ENCODE data around the gene PLEKHG4.

The PLEKHG4 gene

DNA sequence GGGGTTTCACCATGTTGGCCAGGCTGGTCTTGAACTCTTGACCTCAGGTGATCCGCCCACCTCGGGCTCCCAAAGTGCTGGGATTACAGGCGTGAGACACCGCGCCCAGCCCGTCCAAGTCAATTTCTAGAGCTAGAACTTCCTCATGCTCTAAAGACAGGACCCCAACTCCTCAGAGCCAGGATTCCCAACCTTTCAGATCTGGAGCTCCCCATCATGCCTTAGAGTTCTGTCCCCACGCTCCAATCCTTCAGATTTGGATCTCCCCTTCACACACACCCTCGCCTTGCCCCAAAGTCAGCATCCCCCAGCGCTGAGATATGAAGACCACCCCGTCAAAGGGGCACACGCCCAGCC lies 46.8 kb downstream of the PLEKHG4 start:
- Histone ChIP-seq H3K23ac (ENCODE audit: low read length) (peak overlapping the region; percentile 78), H2BK5ac (ENCODE audit: low read depth, low read length, poor library complexity) (no peak overlapping the region), H4K12ac (ENCODE audit: low read depth, low read length) (no peak overlapping the region), H3K4me1 (ENCODE audit: control insufficient read depth in 1 of 2, insufficient read depth in 2 of 2, low read length in 2 of 2) (peaks cover 3 to 6% of the 10 kb centered on the region in 2 experiments), H3K79me1 (ENCODE audit: low read length) (no peaks in the 10 kb centered on the region), H2BK12ac (ENCODE audit: low read length) (no peak overlapping the region), H2BK120ac (ENCODE audit: insufficient read depth, low read length, poor library complexity) (no peak overlapping the region), H3K14ac (ENCODE audit: low read length) (no peak overlapping the region), H3K27ac (ENCODE audit: low read depth, low read length) (no peak overlapping the region), H3K4ac (ENCODE audit: low read depth, low read length) (no peak overlapping the region), H3K18ac (ENCODE audit: low read length) (no peak overlapping the region), H3K9ac (ENCODE audit: low read length) (peak overlapping the region; percentile 2), H3K27me3 (ENCODE audit: insufficient read depth, low read length) (no peaks in the 10 kb centered on the region), H3K36me3 (ENCODE audit: control insufficient read depth in 1 of 2, insufficient read depth in 2 of 2, low read length in 2 of 2) (no peaks in the 10 kb centered on the region), H3K4me2 (ENCODE audit: low read length) (peak overlapping the region; percentile 59), H4K8ac (ENCODE audit: low read depth, low read length) (no peak overlapping the region), H3K79me2 (ENCODE audit: control insufficient read depth, insufficient read depth, low read length, poor library complexity) (no peaks in the 10 kb centered on the region), H2AK5ac (ENCODE audit: low read length) (no peak overlapping the region), H4K91ac (ENCODE audit: low read depth, low read length) (no peak overlapping the region), H2AFZ (ENCODE audit: insufficient read depth, low read length, poor library complexity) (no peak overlapping the region), H3K9me3 (ENCODE audit: insufficient read depth, low read depth, low read length) (peaks cover 4% of the 10 kb centered on the region), H3K4me3 (ENCODE audit: low read depth, low read length) (no peak overlapping the region)
- DNase-seq: no peak
- WGBS (ENCODE audit: extremely low coverage, insufficient coverage, insufficient read length): no CpG with 5 or more reads among the region's 11 CpGs

DNA sequence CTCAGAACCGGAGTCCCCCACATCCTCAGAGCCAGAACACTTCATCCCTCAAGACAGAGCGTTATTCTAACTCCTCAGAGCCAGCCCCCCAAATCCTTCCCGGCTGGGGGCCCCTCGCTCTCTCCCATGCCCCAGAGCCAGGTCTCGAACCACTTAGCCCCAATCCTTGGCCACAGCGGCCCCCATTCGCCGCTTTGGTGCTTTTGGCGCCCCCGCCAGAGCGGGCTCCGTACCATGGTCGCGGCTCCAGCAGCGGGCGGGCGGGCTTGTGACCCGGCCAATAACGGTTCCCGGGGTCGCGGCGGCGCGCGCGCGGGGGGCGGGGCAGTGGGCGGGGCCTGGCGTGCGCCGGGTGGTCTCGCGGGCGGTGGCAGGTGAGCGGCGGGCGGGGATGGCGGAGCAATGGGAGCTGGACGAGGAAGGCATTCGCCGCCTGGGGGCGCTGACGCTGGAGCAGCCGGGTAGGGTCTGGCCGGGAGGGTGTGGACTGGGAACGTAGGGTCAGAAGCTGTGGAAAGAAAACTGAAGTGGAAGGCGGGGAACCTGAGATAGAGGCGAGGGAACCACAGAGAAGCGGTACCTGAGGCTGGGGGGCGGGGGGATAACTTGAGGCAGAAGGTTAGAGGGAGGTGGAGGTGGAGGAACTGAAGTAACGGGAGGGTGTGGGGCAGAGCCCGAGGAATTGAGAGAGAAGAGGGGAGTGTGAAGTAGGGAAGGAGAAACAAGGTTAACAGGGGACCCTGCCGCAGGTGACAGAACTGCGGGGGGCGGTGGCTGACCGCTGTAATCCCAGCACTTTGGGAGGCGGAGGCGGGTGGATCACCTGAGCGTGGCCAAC lies 47.4 kb downstream of the PLEKHG4 start, which contains the start of the genes KCTD19 and LRRC36:
KCTD19 (minus strand) TSS at position 270 of the 838 bp plus-strand sequence; CDS start at position 236, 34 bp downstream.
LRRC36 (plus strand) TSS at position 344 of the 838 bp plus-strand sequence; CDS start at position 392, 48 bp downstream.
- Histone ChIP-seq H3K4me2 (ENCODE audit: low read length) (peak within 1 kb of the TSS; percentile 59), H2BK120ac (ENCODE audit: insufficient read depth, low read length, poor library complexity) (no peak within 1 kb of the TSS), H2AK5ac (ENCODE audit: low read length) (no peak within 1 kb of the TSS), H3K27me3 (ENCODE audit: insufficient read depth, low read length) (no peaks in the 10 kb centered on the region), H4K8ac (ENCODE audit: low read depth, low read length) (no peak within 1 kb of the TSS), H2AFZ (ENCODE audit: insufficient read depth, low read length, poor library complexity) (peak within 1 kb of the TSS; percentile 10), H3K4ac (ENCODE audit: low read depth, low read length) (no peak within 1 kb of the TSS), H3K27ac (ENCODE audit: low read depth, low read length) (no peak within 1 kb of the TSS), H3K79me1 (ENCODE audit: low read length) (no peaks in the 10 kb centered on the region), H4K91ac (ENCODE audit: low read depth, low read length) (no peak within 1 kb of the TSS), H4K12ac (ENCODE audit: low read depth, low read length) (no peak within 1 kb of the TSS), H3K4me1 (ENCODE audit: control insufficient read depth in 1 of 2, insufficient read depth in 2 of 2, low read length in 2 of 2) (peaks cover 3 to 6% of the 10 kb centered on the region in 2 experiments), H3K9ac (ENCODE audit: low read length) (peak within 1 kb of the TSS; percentile 12), H3K4me3 (ENCODE audit: low read depth, low read length) (peak within 1 kb of the TSS; percentile 49), H2BK12ac (ENCODE audit: low read length) (no peak within 1 kb of the TSS), H3K9me3 (ENCODE audit: insufficient read depth, low read depth, low read length) (peaks cover 4% of the 10 kb centered on the region), H3K14ac (ENCODE audit: low read length) (no peak within 1 kb of the TSS), H3K18ac (ENCODE audit: low read length) (no peak within 1 kb of the TSS), H3K79me2 (ENCODE audit: control insufficient read depth, insufficient read depth, low read length, poor library complexity) (no peaks in the 10 kb centered on the region), H3K36me3 (ENCODE audit: control insufficient read depth in 1 of 2, insufficient read depth in 2 of 2, low read length in 2 of 2) (no peaks in the 10 kb centered on the region), H2BK5ac (ENCODE audit: low read depth, low read length, poor library complexity) (no peak within 1 kb of the TSS), H3K23ac (ENCODE audit: low read length) (peak within 1 kb of the TSS; percentile 78)
- peak; percentile 38 to 66 for DNase-seq
- WGBS (ENCODE audit: extremely low coverage, insufficient coverage, insufficient read length): no CpG with 5 or more reads among the region's 61 CpGs

DNA sequence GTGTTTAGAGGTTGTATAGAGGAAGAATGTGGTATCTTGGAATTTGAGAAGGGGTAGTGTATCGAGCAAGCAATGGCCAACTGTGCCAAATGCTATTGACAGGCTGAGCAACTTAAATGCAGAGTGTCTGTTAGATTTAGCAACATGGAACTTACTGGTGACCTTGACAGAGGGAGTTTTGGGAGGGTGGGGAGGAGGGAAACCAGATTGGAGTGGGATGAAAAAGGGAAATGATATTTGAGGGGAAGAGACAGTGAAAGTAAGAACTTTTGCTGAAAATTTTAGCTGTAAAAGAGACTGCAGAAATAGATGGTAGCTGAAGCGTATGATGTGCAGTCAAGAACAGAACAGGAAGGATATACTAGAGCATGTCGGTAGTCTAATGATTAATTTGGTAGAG lies 48.4 kb downstream of the PLEKHG4 start:
- Histone ChIP-seq H3K27me3 (ENCODE audit: insufficient read depth, low read length) (no peaks in the 10 kb centered on the region), H2AK5ac (ENCODE audit: low read length) (no peak overlapping the region), H3K18ac (ENCODE audit: low read length) (no peak overlapping the region), H2BK12ac (ENCODE audit: low read length) (no peak overlapping the region), H4K91ac (ENCODE audit: low read depth, low read length) (no peak overlapping the region), H3K23ac (ENCODE audit: low read length) (no peak overlapping the region), H3K36me3 (ENCODE audit: control insufficient read depth in 1 of 2, insufficient read depth in 2 of 2, low read length in 2 of 2) (no peaks in the 10 kb centered on the region), H4K12ac (ENCODE audit: low read depth, low read length) (no peak overlapping the region), H2BK5ac (ENCODE audit: low read depth, low read length, poor library complexity) (no peak overlapping the region), H3K14ac (ENCODE audit: low read length) (no peak overlapping the region), H4K8ac (ENCODE audit: low read depth, low read length) (no peak overlapping the region), H2AFZ (ENCODE audit: insufficient read depth, low read length, poor library complexity) (no peak overlapping the region), H3K27ac (ENCODE audit: low read depth, low read length) (no peak overlapping the region), H3K4me3 (ENCODE audit: low read depth, low read length) (no peak overlapping the region), H3K4me2 (ENCODE audit: low read length) (no peak overlapping the region), H3K79me2 (ENCODE audit: control insufficient read depth, insufficient read depth, low read length, poor library complexity) (no peaks in the 10 kb centered on the region), H3K9ac (ENCODE audit: low read length) (no peak overlapping the region), H3K4me1 (ENCODE audit: control insufficient read depth in 1 of 2, insufficient read depth in 2 of 2, low read length in 2 of 2) (peaks cover 3 to 6% of the 10 kb centered on the region in 2 experiments), H3K4ac (ENCODE audit: low read depth, low read length) (no peak overlapping the region), H2BK120ac (ENCODE audit: insufficient read depth, low read length, poor library complexity) (no peak overlapping the region), H3K9me3 (ENCODE audit: insufficient read depth, low read depth, low read length) (peaks cover 4% of the 10 kb centered on the region), H3K79me1 (ENCODE audit: low read length) (no peaks in the 10 kb centered on the region)
- no peak for DNase-seq
- WGBS (ENCODE audit: extremely low coverage, insufficient coverage, insufficient read length): no CpG with 5 or more reads among the region's 3 CpGs

DNA sequence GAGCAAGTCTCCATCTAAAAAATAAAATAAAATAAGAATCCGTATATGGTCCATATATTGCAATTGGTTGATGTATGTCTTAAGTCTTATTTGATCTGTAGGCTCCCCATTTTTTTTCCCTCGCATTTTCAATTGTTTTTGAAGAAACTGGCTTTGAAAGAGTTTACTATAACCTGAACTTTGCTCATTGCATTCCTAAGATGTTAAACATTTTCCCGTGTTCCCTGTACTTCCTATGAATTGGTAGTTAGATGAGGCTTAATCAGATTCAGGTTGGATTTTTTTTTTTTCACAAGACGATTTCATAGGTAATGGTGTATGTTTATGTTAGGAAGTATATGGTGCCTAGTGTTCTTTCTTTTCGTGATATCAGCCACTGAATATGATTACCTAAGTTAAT lies 50.6 kb downstream of the PLEKHG4 start:
- H4K12ac ChIP-seq (ENCODE audit: low read depth, low read length): no peak overlapping the region
- no peak overlapping the region for H2AK5ac ChIP-seq (ENCODE audit: low read length)
- no peak overlapping the region for H4K8ac ChIP-seq (ENCODE audit: low read depth, low read length)
- H3K9me3 ChIP-seq (ENCODE audit: insufficient read depth, low read depth, low read length): peaks cover 4% of the 10 kb centered on the region
- no peak overlapping the region for H3K9ac ChIP-seq (ENCODE audit: low read length)
- no peak overlapping the region for H3K4me2 ChIP-seq (ENCODE audit: low read length)
- peaks cover 3 to 6% of the 10 kb centered on the region in 2 experiments for H3K4me1 ChIP-seq (ENCODE audit: control insufficient read depth in 1 of 2, insufficient read depth in 2 of 2, low read length in 2 of 2)
- no peak overlapping the region for H2BK120ac ChIP-seq (ENCODE audit: insufficient read depth, low read length, poor library complexity)
- no peak overlapping the region for H4K91ac ChIP-seq (ENCODE audit: low read depth, low read length)
- no peak overlapping the region for H3K27ac ChIP-seq (ENCODE audit: low read depth, low read length)
- no peaks in the 10 kb centered on the region for H3K79me1 ChIP-seq (ENCODE audit: low read length)
- no peaks in the 10 kb centered on the region for H3K27me3 ChIP-seq (ENCODE audit: insufficient read depth, low read length)
- no peak for DNase-seq
- no peak overlapping the region for H3K4me3 ChIP-seq (ENCODE audit: low read depth, low read length)
- H3K79me2 ChIP-seq (ENCODE audit: control insufficient read depth, insufficient read depth, low read length, poor library complexity): no peaks in the 10 kb centered on the region
- H3K23ac ChIP-seq (ENCODE audit: low read length): no peak overlapping the region
- H2AFZ ChIP-seq (ENCODE audit: insufficient read depth, low read length, poor library complexity): no peak overlapping the region
- no peak overlapping the region for H3K18ac ChIP-seq (ENCODE audit: low read length)
- no peak overlapping the region for H3K14ac ChIP-seq (ENCODE audit: low read length)
- no peak overlapping the region for H2BK5ac ChIP-seq (ENCODE audit: low read depth, low read length, poor library complexity)
- no peak overlapping the region for H2BK12ac ChIP-seq (ENCODE audit: low read length)
- WGBS (ENCODE audit: extremely low coverage, insufficient coverage, insufficient read length): no CpG with 5 or more reads among the region's 5 CpGs
- no peaks in the 10 kb centered on the region for H3K36me3 ChIP-seq (ENCODE audit: control insufficient read depth in 1 of 2, insufficient read depth in 2 of 2, low read length in 2 of 2)
- no peak overlapping the region for H3K4ac ChIP-seq (ENCODE audit: low read depth, low read length)

Measured in trophoblast cell (in vitro differentiated cells and primary cell).